ENCODE results near the gene CEND1. TPM values are rescaled to one million over a fixed set of nuclear protein-coding genes. Genes with fewer than 3 reads are reported as not detected.
A peak's percentile ranks its signal among the peaks of the same experiment; 100 is the strongest.

The CEND1 gene
- total RNA-seq, 2 experiments from 2014 or later: 0.61 to 1.9 TPM

DNA sequence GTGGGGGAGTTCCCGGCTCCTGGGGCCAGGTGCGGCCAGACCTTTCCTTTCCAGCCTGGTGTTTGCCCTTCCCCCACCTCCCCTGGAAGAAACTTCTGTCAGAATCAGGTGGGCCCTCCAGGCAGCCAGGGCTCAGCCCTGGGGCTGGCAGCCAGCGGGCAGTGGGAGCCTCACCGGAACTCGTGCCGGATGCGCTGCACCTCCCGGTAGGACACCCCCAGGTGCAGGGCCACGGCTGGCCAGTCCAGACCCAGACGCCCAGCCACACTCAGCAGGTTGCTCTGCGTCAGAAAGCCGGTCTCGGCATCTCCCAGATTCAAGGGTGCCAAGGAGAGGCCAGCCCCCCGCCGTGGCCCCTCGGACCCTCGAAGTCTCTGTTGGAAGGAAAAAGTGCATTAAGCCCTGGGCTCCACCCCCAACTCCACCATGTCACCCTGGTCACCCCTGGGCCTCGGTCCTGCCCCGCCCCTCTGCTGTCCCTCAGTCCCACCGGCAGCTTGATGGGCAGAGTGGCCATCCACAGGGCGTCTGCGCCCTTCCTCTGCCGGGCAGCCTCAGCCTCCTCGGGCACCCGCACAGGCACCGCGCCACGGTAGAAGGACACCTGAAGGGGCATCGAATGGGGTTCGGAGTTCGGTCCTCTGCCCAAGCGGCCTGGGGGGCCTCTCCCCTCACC lies 9.9 kb upstream of the CEND1 start:
- Mint-ChIP-seq H3K4me1 (ENCODE audit: low read depth) (peaks cover 27% of the 10 kb centered on the region), H3K27ac (no peak overlapping the region), H3K27me3 (ENCODE audit: low read depth) (no peaks in the 10 kb centered on the region), H3K9me3 (ENCODE audit: insufficient read depth) (no peaks in the 10 kb centered on the region), H3K36me3 (ENCODE audit: low read depth) (peaks cover 16% of the 10 kb centered on the region), H3K4me3 (no peak overlapping the region)
- DNase-seq (no peak), ATAC-seq (no peak)
- POLR2A ChIA-PET: interaction anchor here (0.9 kb wide), 1 partner anchor 9 kb away, joined by 7 read pairs; the partner anchor contains the start of gene RPLP2
- CTCF ChIA-PET: no interaction called here

DNA sequence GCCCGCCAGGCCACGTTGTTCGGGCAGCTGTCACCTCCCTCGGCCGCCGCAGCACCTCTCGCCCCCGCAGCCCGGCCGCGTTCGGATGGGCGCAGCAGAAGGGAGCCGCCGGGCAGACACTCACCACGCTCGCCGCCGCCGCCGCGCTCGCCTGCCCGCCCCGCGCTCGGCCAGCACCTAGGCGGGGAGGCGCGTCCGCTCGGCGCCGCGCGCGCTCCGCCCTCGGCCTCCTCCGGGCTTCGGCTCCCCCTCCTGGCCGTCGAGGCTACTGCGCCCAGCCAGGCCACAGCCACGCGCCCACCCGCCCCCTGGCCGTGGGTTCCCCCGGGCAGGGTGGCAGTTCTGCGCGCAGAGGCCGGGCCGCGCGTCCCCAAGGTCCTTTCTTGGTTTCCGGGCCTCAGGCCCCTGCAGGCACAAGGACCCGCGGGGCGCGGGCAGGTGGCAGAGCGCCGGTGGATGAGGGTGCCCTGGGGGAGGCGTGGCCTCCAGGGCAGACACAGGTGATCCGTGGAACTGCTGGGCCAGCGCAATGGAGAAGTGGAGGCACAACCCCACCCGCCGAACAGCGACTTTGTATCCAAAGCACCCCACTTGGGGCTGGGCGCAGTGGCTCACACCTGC lies 8.3 kb upstream of the CEND1 start, which contains the start of gene SLC25A22:
Gene SLC25A22 (minus strand): TSS at position 189 of the 621 bp plus-strand sequence. CDS start 3,275 bp downstream, outside the sequence.
- Mint-ChIP-seq H3K27me3 (ENCODE audit: low read depth) (no peaks in the 10 kb centered on the region), H3K4me1 (ENCODE audit: low read depth) (peaks cover 26% of the 10 kb centered on the region), H3K9me3 (ENCODE audit: insufficient read depth) (no peaks in the 10 kb centered on the region), H3K27ac (peak within 1 kb of the TSS; percentile 93), H3K4me3 (peak within 1 kb of the TSS; percentile 94), H3K36me3 (ENCODE audit: low read depth) (peaks cover 21% of the 10 kb centered on the region)
- ChIA-PET POLR2A (interaction anchor here (1.6 kb wide), 1 partner anchor 11 kb away, joined by 6 read pairs; the partner anchor contains the start of gene RPLP2), CTCF (interaction anchor here (1.0 to 1.4 kb wide), 2 partner anchors 14 to 210 kb away, joined by 4 read pairs; no protein-coding TSS in a partner anchor)
- DNase-seq (peak; percentile 87), ATAC-seq (peak; percentile 57)

DNA sequence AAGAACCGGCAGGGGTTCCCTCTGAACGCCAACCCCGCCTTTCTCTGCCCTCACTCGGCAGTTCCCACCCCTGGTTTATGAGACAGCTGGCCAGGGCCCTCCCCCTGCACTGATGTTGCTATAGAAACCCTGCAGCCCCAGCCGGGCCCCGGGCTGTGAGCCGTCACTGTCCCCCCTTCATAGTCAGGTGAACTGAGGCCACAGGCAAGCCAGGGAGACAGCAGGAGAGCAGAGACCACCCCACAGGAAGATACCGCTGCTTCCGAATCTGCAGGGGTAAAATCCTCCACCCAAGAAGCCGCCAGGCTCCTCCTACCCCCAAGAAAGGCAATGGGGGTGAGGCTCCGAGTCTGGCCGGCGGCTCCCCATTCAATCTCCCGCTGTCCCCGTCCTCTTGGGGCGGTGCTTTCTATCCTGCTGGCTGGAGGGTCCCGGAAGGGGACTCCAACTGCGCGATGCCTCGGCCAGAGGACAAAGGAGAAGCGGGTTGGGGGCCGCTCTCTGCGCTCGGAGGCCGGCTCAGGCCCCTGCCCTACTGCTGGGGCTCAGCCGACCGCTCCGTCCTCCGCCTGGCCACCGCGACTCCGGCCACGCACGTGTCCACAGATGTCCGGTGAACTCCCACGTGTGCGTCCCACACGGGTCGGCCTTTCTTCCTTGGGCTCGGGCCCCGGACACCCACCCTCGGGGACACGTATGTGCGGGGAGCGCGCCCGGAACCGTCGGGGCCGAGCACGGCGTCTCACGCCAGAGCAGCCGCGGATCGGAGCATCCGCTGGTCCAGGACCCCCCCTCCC lies 7.6 kb upstream of the CEND1 start:
- Mint-ChIP-seq H3K4me1 (ENCODE audit: low read depth) (peaks cover 23% of the 10 kb centered on the region), H3K27ac (peak overlapping the region; percentile 93), H3K27me3 (ENCODE audit: low read depth) (no peaks in the 10 kb centered on the region), H3K36me3 (ENCODE audit: low read depth) (peaks cover 20% of the 10 kb centered on the region), H3K4me3 (peak overlapping the region; percentile 94), H3K9me3 (ENCODE audit: insufficient read depth) (no peaks in the 10 kb centered on the region)
- ChIA-PET POLR2A (interaction anchor here (1.1 to 1.6 kb wide), 4 partner anchors 12 to 50 kb away, joined by 4 to 6 read pairs (median 4); partner anchors contain the start of genes RPLP2 and TALDO1), CTCF (interaction anchor here (1.4 to 1.5 kb wide), 2 partner anchors 11 to 209 kb away, joined by 4 to 5 read pairs; no protein-coding TSS in a partner anchor)
- DNase-seq (peak; percentile 88), ATAC-seq (peak; percentile 54)

DNA sequence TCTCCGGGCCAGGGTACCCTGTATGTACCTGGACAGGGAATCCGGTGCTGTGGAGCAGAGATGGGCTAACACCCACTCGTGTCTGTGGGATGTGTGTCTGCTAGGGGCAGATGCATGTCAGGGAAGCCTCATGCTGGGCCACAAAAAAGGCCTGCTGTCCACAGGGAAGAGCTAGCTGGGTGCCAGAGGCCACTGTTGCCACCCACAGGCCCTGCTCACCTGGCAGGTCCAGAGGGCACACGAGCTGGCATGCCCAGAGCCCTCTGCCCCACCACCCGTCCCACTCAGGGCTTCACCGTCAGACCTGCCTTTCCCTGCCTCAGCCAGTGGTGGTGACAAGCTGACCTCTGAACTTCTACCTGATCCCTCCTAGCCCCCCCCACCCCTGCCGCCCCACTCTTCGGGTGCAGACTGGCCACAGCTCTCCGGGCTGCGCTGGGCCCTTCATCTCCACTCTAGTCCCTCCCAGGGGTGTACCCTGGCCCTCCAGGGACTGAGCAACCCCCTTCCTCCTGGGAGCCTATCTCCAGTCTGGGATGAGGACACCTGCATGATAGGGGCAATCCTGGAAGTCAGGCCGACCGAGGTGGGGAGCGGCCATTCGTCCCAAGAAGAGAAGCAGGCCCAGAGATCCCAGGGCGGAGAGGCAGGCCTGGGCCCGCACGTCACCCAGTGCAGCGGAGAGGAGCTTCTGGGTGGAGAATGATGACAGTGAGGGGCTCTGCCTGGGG lies 6.8 kb upstream of the CEND1 start:
- no peaks in the 10 kb centered on the region for H3K9me3 Mint-ChIP-seq (ENCODE audit: insufficient read depth)
- peak overlapping the region; percentile 94 for H3K4me3 Mint-ChIP-seq
- H3K36me3 Mint-ChIP-seq (ENCODE audit: low read depth): peaks cover 22% of the 10 kb centered on the region
- H3K4me1 Mint-ChIP-seq (ENCODE audit: low read depth): peaks cover 23% of the 10 kb centered on the region
- peak; percentile 30 for DNase-seq
- no peak for ATAC-seq
- POLR2A ChIA-PET: interaction anchor here (1.1 to 1.6 kb wide), 5 partner anchors 13 to 49 kb away, joined by 4 to 6 read pairs (median 4); partner anchors contain the start of genes RPLP2 and TALDO1
- H3K27me3 Mint-ChIP-seq (ENCODE audit: low read depth): no peaks in the 10 kb centered on the region
- CTCF ChIA-PET: interaction anchor here (1.4 to 1.5 kb wide), 2 partner anchors 12 to 209 kb away, joined by 4 to 5 read pairs; no protein-coding TSS in a partner anchor
- peak overlapping the region; percentile 93 for H3K27ac Mint-ChIP-seq

DNA sequence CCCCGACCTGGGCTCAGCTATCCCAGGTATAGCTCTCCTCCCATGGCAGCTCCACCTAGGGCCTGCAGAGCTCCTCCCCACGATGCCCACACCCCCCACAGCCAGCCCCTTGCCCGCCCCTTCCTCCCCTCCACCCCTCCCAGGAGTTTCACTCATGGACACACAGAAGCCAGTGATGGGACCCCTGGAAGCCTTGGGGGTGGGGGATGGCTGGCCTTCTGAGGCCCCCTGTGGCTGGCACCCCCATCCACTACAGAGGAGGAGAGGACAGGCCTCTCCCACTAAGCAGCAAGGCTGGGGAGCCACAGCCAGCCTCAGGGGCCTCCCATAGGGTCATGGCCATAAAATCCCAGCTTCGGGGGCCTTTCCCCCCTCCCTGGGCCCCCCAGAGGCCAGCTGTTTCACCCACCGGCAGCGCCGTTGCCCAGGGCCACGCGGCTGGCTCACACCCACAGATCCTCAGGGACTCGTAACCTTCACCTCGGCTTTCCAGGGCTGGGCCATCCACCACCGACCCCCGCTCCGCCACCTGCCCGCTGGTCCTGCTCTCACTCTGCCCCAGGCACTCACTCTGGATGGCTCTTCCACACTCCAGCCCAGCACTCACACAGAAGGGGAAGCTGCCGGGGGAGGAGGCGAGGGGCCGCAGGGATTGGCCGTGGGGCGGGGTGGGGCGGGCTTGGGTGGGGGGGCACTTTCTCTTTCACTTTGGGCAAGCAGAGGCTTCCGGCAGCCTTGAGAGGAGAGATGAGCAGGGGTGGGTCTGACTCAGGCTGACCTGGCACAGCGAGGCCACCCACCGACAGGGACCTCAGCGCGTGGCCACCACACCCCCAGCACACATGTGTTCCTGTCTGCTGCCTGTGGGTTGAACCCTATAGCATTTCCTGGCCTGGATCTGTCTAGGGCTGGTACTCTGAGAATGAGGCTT lies 6.0 kb upstream of the CEND1 start:
- H3K4me3 Mint-ChIP-seq: peak overlapping the region; percentile 94
- H3K27ac Mint-ChIP-seq: peak overlapping the region; percentile 93
- ChIA-PET POLR2A (interaction anchor here (0.8 to 1.3 kb wide), 5 partner anchors 14 to 48 kb away, joined by 3 to 5 read pairs (median 4); partner anchors contain the start of genes RPLP2 and TALDO1), CTCF (interaction anchor here (1.5 kb wide), 1 partner anchor 13 kb away, joined by 5 read pairs; no protein-coding TSS in a partner anchor)
- H3K36me3 Mint-ChIP-seq (ENCODE audit: low read depth): peaks cover 23% of the 10 kb centered on the region
- H3K4me1 Mint-ChIP-seq (ENCODE audit: low read depth): peaks cover 26% of the 10 kb centered on the region
- DNase-seq (peak; percentile 89), ATAC-seq (peak; percentile 50)
- H3K9me3 Mint-ChIP-seq (ENCODE audit: insufficient read depth): no peaks in the 10 kb centered on the region
- no peaks in the 10 kb centered on the region for H3K27me3 Mint-ChIP-seq (ENCODE audit: low read depth)

DNA sequence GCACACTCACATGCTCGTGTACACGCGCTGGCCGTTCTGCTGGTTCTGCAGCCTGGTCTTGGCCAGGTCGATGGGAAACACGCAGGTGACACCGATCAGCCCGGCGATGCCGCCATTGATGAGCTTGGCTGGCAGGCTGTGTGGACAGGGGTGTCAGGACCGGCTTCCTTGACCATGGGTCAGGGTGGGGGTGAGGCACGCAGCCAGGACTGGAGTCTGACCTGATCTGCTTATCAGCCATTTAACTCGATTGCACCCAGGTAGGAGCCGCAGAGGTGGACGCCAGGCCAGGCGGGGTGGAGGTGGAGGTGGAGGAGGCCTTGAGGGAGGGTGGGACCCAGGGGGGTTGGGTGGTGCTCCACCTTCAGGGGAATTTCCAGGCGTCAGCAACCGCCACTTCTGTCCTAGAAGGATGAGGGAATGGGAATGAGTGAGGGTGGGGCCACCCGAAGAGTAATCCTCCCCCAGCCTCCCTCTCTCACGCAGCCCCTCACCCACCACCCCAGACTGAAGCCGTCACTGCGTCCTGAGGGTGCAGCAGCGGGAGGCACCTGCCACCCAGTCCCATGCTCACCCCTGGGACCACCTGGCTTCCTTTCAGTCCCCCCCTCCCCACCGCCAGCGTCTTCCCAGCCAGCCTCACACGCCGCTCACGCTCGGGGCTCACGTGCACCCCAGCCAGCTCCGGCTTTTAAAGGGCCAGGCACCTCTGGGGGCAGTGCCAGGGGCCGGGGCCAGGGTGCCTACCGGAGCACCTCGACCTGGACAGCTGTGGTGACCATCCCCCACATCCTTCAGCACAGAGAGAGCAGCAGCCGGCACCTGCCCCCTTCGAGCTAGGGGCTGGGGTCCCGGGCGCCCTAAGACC lies 5.1 kb upstream of the CEND1 start:
- H3K27ac Mint-ChIP-seq: no peak overlapping the region
- peaks cover 22% of the 10 kb centered on the region for H3K36me3 Mint-ChIP-seq (ENCODE audit: low read depth)
- no peak for DNase-seq
- H3K4me3 Mint-ChIP-seq: peak overlapping the region; percentile 94
- CTCF ChIA-PET: no interaction called here
- H3K4me1 Mint-ChIP-seq (ENCODE audit: low read depth): peaks cover 27% of the 10 kb centered on the region
- POLR2A ChIA-PET: interaction anchor here (0.8 to 1.4 kb wide), 4 partner anchors 14 to 35 kb away, joined by 3 to 4 read pairs (median 4); partner anchors contain the start of gene RPLP2
- H3K9me3 Mint-ChIP-seq (ENCODE audit: insufficient read depth): no peaks in the 10 kb centered on the region
- no peaks in the 10 kb centered on the region for H3K27me3 Mint-ChIP-seq (ENCODE audit: low read depth)
- no peak for ATAC-seq

DNA sequence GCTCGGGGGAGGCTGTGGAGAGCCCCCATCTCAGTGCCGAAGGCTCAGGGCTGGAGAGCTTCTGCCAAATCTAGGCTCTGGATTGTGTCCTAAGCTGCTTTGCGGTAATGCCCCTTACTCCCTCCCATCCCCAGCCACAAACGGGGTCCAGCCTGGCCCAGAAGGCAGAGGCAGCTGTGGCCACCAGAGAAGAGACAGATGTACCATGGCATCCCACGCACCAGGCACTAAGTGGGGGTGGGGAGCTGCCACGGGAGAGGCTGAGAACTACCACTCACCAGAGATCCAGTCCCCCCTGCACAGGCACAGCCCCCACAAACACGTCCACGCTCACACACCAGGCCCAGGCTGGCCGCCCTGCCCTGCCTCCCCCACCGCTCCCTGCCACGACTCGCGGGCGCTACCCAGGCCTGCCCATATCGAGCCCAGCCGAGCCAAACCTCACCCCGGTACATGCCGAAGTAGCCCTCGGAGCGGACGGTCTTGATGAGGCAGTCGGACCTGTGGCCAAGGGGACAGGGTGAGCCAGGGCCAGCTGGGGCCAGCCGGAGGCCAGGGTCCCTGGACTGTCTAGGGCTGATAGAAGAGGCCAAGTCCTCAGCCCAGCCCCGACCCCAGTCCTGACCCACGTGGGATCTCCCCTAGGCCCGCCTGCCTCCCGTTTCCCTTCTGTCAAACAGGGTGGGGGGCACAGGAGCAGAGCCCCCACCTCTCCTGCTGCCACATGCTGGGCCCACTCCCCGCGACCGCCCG lies 4.3 kb upstream of the CEND1 start:
- H3K27me3 Mint-ChIP-seq (ENCODE audit: low read depth): no peaks in the 10 kb centered on the region
- H3K4me1 Mint-ChIP-seq (ENCODE audit: low read depth): peaks cover 32% of the 10 kb centered on the region
- H3K27ac Mint-ChIP-seq: no peak overlapping the region
- ChIA-PET CTCF (no interaction called here), POLR2A (interaction anchor here (0.6 to 1.4 kb wide), 2 partner anchors 15 to 43 kb away, joined by 3 to 4 read pairs; partner anchors contain the start of gene RPLP2)
- peak overlapping the region; percentile 58 for H3K4me3 Mint-ChIP-seq
- H3K9me3 Mint-ChIP-seq (ENCODE audit: insufficient read depth): no peaks in the 10 kb centered on the region
- DNase-seq (no peak), ATAC-seq (no peak)
- peaks cover 18% of the 10 kb centered on the region for H3K36me3 Mint-ChIP-seq (ENCODE audit: low read depth)

DNA sequence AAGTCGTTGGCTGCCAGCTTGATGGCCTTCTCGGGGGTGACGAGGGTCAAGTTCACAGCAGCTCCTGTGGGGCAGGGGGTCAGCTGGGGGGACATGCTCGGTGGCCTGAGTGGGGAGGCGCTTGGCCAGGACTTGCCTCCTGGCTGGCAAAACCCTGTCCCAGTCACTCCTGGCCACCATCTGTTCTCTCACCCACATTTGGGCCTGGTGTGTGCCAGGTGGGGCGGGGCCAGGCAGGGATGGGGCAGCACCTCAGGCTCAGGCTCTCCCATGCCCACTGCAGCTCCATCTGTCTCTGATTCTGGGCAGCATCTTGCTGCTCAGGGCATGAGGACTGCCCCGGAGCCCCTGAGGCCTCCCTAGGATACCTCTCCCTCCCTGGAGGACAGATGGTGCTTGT lies 3.7 kb upstream of the CEND1 start:
- ChIA-PET POLR2A (interaction anchor here (0.6 to 1.4 kb wide), 2 partner anchors 16 to 43 kb away, joined by 3 to 4 read pairs; partner anchors contain the start of gene RPLP2), CTCF (no interaction called here)
- no peaks in the 10 kb centered on the region for H3K27me3 Mint-ChIP-seq (ENCODE audit: low read depth)
- H3K36me3 Mint-ChIP-seq (ENCODE audit: low read depth): peaks cover 18% of the 10 kb centered on the region
- H3K27ac Mint-ChIP-seq: no peak overlapping the region
- H3K9me3 Mint-ChIP-seq (ENCODE audit: insufficient read depth): no peaks in the 10 kb centered on the region
- peak overlapping the region; percentile 3 for H3K4me3 Mint-ChIP-seq
- peaks cover 32% of the 10 kb centered on the region for H3K4me1 Mint-ChIP-seq (ENCODE audit: low read depth)
- no peak for DNase-seq
- ATAC-seq: no peak

DNA sequence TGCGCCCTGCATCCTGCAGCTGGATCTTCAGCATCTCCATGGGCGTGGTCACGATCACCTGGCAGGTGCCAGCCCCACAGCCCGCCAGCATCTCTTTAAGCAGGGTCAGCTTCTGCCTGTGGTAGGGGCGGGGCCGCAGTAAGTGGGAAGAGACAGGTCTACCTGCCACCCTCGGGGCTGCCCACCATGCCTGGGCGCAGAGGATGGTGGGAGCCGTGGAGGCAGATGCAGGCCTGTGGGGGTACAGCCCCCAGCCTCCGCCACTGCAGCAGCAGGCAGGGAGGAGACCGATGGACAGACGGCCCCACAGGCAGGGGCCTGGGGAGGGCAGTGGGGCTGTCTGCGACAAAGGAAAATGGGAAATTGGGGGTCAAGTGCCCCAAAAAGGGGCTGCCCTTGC lies 3.0 kb upstream of the CEND1 start:
- Mint-ChIP-seq H3K4me3 (no peak overlapping the region), H3K9me3 (ENCODE audit: insufficient read depth) (no peaks in the 10 kb centered on the region), H3K27me3 (ENCODE audit: low read depth) (no peaks in the 10 kb centered on the region), H3K27ac (no peak overlapping the region), H3K36me3 (ENCODE audit: low read depth) (peaks cover 18% of the 10 kb centered on the region), H3K4me1 (ENCODE audit: low read depth) (peaks cover 33% of the 10 kb centered on the region)
- CTCF ChIA-PET: no interaction called here
- ATAC-seq (no peak), DNase-seq (no peak)
- POLR2A ChIA-PET: no interaction called here
